NCI-H446 treated with DMSO at 0.1 percent for 48 hours (cell line): ENCODE measurements around the gene ERF.
A peak's percentile ranks its signal among the peaks of the same experiment; 100 is the strongest.

ENCODE experiments used
- DNase-seq: peaks from one replicate; lab custom pipeline; 2025; lab: John Stamatoyannopoulos, UW

ERF gene

GRCh38 chr19:42253245-42254088 lies 1.5 kb downstream of the ERF start:
- no peak for DNase-seq

- no peak for DNase-seq
Observed at GRCh38 chr19:42252365-42253244, 2.3 kb downstream of the ERF start.

GRCh38 chr19:42251572-42252358 lies 3.2 kb downstream of the ERF start:
- DNase-seq = no peak

- peak; percentile 16 for DNase-seq
Observed at GRCh38 chr19:42250666-42251531, 4.0 kb downstream of the ERF start.

GRCh38 chr19:42250183-42250665 lies 4.7 kb downstream of the ERF start:
- DNase-seq = no peak

GRCh38 chr19:42249769-42250168 lies 5.2 kb downstream of the ERF start:
- no peak for DNase-seq

- no peak for DNase-seq
Observed at GRCh38 chr19:42249149-42249750, 5.7 kb downstream of the ERF start.

GRCh38 chr19:42248270-42249148 lies 6.4 kb downstream of the ERF start:
- no peak for DNase-seq

GRCh38 chr19:42247640-42248199 lies 7.2 kb downstream of the ERF start:
- no peak for DNase-seq

- DNase-seq = no peak
Observed at GRCh38 chr19:42246922-42247639, 7.8 kb downstream of the ERF start.

GRCh38 chr19:42246143-42246921 lies 8.6 kb downstream of the ERF start:
- DNase-seq = peak; percentile 67

- DNase-seq = no peak
Observed at GRCh38 chr19:42245231-42245630, 9.7 kb downstream of the ERF start.

- peak; percentile 90 for DNase-seq
Observed at GRCh38 chr19:42244347-42245220, 10.3 kb downstream of the ERF start.

- peak; percentile 99 for DNase-seq
Observed at GRCh38 chr19:42242512-42243409, 12.2 kb downstream of the ERF start, which contains the start of gene GSK3A. Gene GSK3A, minus strand, starts transcription at chr19:42242602. Its CDS starts 137 bp downstream, at chr19:42242465.

GRCh38 chr19:42242069-42242511 lies 12.8 kb downstream of the ERF start:
- no peak for DNase-seq

- DNase-seq = no peak
Observed at GRCh38 chr19:42241279-42241678, 13.6 kb downstream of the ERF start.
